Stimulated activated CD8-positive, alpha-beta memory T cell treated with anti-CD3 and anti-CD28 coated beads, Interleukin-15, amount 100 ng/mL, for 4 hours (primary cell): ENCODE data around the gene ZNF22.
A peak's percentile ranks its signal among the peaks of the same experiment; 100 is the strongest.

Experiments used
- DNase-seq, 2 donors: peaks; one replicate each; pipeline ENCODE4 v3.0.0-alpha.2; 2020; ENCODE audit warnings: low read depth in 2 of 2

ZNF22 gene

GRCh38 chr10:44965104-44965503 lies 35.6 kb upstream of the ZNF22 start:
- no peak for DNase-seq

GRCh38 chr10:44965651-44966097 lies 35.0 kb upstream of the ZNF22 start:
- no peak for DNase-seq

GRCh38 chr10:44966129-44966815 lies 34.5 kb upstream of the ZNF22 start:
- no peak for DNase-seq

GRCh38 chr10:44966816-44967509 lies 33.8 kb upstream of the ZNF22 start:
- no peak for DNase-seq

- DNase-seq, result no peak
Measured at GRCh38 chr10:44967616-44968015, 33.1 kb upstream of the ZNF22 start.

GRCh38 chr10:44968091-44968490 lies 32.6 kb upstream of the ZNF22 start:
- no peak for DNase-seq

GRCh38 chr10:44968500-44969400 lies 32.0 kb upstream of the ZNF22 start:
- DNase-seq, result no peak

GRCh38 chr10:44969854-44970253 lies 30.9 kb upstream of the ZNF22 start:
- DNase-seq, result no peak

GRCh38 chr10:44970812-44971395 lies 29.8 kb upstream of the ZNF22 start:
- no peak for DNase-seq

- DNase-seq, result no peak
Measured at GRCh38 chr10:44971434-44971833, 29.3 kb upstream of the ZNF22 start.

- DNase-seq, result no peak
Measured at GRCh38 chr10:44971935-44972757, 28.6 kb upstream of the ZNF22 start.

- DNase-seq, result no peak
Measured at GRCh38 chr10:44972874-44973306, 27.8 kb upstream of the ZNF22 start.

- DNase-seq, result no peak
Measured at GRCh38 chr10:44973323-44974081, 27.2 kb upstream of the ZNF22 start.

- DNase-seq, result no peak
Measured at GRCh38 chr10:44974082-44974627, 26.6 kb upstream of the ZNF22 start.

GRCh38 chr10:44974628-44975430 lies 25.9 kb upstream of the ZNF22 start:
- peak in 1 of 2 donors; percentile 31 for DNase-seq

GRCh38 chr10:44975431-44976331 lies 25.0 kb upstream of the ZNF22 start:
- no peak for DNase-seq

GRCh38 chr10:44976352-44977198 lies 24.1 kb upstream of the ZNF22 start:
- DNase-seq, result no peak
